Muscle of leg (tissue), 11 donors: ENCODE data around the gene EPS8L2. TPM values are rescaled to one million over a fixed set of nuclear protein-coding genes. Genes with fewer than 3 reads are reported as not detected.
A peak's percentile ranks its signal among the peaks of the same experiment; 100 is the strongest.

Experiments used
- DNase-seq: peaks from one replicate; pipeline ENCODE4 v3.0.0; 2013
- H3K27ac ChIP-seq: one replicate; pipeline ENCODE4 v1.5.1; 2013; ENCODE audit warnings: mild to moderate bottlenecking, low read length, control low read depth
- H3K27me3 ChIP-seq: one replicate; pipeline ENCODE4 v1.6.1; 2013; ENCODE audit warnings: low read length; ENCODE audit not compliant: control insufficient read depth, insufficient read depth
- H3K36me3 ChIP-seq: one replicate; pipeline ENCODE4 v1.6.1; 2013; ENCODE audit warnings: low read length; ENCODE audit not compliant: control insufficient read depth, insufficient read depth
- H3K4me1 ChIP-seq: one replicate; pipeline ENCODE4 v1.6.1; 2013; ENCODE audit warnings: low read length; ENCODE audit not compliant: control insufficient read depth, insufficient read depth
- H3K4me3 ChIP-seq: one replicate; pipeline ENCODE4 v1.5.1; 2013; ENCODE audit warnings: low read length, control low read depth
- H3K9me3 ChIP-seq: replicated peaks from 2 replicates; pipeline ENCODE4 v1.6.1; 2013; ENCODE audit warnings: low read depth, low read length; ENCODE audit not compliant: control insufficient read depth
- WGBS: methylation state at CpG from one replicate; pipeline ENCODE4 v1.1.5; 2013; ENCODE audit warnings: missing lambda C conversion rate; ENCODE audit not compliant: insufficient coverage; 5-methylcytosine and 5-hydroxymethylcytosine counted together
- polyA plus RNA-seq, 8 donors: library from polyadenylated mRNA; unstranded; fragments of 120-200 nt; gene quantifications; one replicate each; pipeline versions ENCODE4 v1.2.1 to v1.2.3, GENCODE V29; 2013; ENCODE audit warnings: inconsistent platforms in 1 of 8, low replicate concordance in 1 of 8; ENCODE audit not compliant: insufficient read length in 8 of 8, insufficient read depth in 1 of 8
- total RNA-seq: library from RNA; stranded (reverse); fragments of 120-200 nt; gene quantifications from one replicate; pipeline ENCODE4 v1.2.4, GENCODE V29; 2013

Gene EPS8L2
- total and polyA plus RNA-seq, 9 donors, result 1.5 to 14.1 (median 2.0) TPM

- Histone ChIP-seq H3K4me3 (no peak overlapping the region), H3K4me1 (no peaks in the 10 kb centered on the region), H3K36me3 (peaks cover 74% of the 10 kb centered on the region), H3K9me3 (no peaks in the 10 kb centered on the region), H3K27ac (no peak overlapping the region), H3K27me3 (no peaks in the 10 kb centered on the region)
- 86% methylated on average over 10 of the region's 11 CpGs for WGBS
- DNase-seq, result no peak
These were observed 61.2 kb downstream of the EPS8L2 start for GRCh38 chr11:767238-767637.

DNA sequence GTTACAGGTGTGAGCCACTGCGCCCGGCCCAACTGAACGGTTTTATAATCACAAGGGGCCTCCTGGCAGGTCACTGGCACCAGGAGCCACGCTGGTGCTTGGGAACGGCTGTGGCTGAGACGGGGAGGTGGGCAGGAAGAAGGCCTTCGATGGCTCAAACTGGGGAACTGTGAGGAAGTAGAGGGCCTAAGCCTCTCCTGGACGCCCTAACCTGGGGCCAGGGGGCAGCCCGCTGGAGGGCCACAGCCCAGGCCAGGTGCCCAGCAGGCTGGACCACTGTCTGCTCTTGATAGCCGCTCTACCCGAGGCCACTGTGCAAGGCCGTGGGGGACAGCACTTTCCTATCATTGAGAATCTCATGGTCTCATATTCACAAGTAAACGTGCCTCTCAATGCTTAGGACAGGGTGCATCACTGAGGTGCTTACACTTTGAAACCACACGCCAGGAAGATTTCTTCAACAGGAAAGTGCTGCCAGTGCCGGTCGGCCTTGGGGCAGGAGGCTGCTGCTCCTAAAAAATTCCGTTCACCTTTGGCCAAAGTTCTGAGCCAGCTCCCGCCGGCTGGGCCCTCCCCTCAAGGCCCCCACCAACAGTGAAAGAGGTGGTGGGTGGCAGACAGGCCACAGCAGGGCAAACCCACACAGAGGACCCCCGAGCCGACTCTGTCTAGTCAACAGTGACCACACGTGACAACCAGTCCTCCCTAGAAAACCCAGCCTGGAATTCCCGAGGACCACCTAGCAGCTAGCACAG, 64.0 kb downstream of the EPS8L2 start:
- Histone ChIP-seq H3K9me3 (no peaks in the 10 kb centered on the region), H3K4me3 (no peak overlapping the region), H3K27me3 (no peaks in the 10 kb centered on the region), H3K36me3 (peaks cover 78% of the 10 kb centered on the region), H3K4me1 (peaks cover 2% of the 10 kb centered on the region), H3K27ac (no peak overlapping the region)
- WGBS, result 83% methylated on average over 12 of the region's 23 CpGs
- DNase-seq, result no peak

DNA sequence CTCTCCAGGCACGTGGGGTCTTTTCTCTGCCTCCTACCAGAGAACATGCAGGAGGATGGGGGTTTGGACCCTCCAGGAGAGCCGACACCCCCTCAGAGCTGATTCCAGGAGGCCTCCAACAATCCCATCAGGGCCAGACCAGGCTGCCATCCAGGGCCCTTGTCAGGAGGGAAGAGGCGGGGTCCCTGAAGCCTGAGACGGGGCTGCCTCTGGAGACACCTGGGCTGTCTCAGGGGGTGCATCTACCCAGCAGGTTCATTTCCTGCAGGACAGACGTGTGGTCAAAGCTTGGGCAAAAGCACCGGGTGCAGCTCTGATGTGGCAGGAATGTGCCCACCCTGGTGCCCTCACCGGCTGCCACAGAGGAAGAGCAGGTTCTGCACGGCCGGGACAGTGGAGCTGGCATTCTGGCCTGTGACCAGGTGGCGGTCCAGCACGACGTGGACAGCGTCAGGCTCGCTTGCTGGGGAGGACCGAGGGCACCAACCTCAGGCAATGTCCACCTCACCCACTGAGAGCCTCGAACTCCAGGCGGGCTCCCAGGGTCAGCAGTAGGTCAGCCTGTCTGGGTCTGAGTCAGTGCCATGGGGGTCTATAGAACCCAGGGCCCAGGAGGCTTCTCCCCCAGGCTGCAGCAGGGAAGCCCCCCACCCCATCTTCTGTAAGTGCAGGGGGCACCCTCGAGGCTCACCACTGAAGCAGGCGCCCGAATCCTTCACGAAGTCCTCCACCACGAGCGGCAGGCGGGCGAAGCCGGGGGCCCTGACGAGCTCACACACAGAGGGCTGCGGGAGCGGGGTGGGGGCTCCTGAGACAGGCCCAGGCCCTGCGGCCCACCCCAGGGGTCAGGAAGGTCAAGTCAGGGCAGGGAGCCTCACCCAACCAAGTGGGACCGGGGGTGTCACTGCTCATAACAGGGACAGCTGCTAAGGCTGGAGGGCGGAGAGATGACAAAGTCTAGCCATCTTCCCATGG, 64.9 kb downstream of the EPS8L2 start:
- Histone ChIP-seq H3K27me3 (no peaks in the 10 kb centered on the region), H3K27ac (no peak overlapping the region), H3K36me3 (peaks cover 71% of the 10 kb centered on the region), H3K9me3 (no peaks in the 10 kb centered on the region), H3K4me1 (peaks cover 9% of the 10 kb centered on the region), H3K4me3 (no peak overlapping the region)
- no peak for DNase-seq
- 89% methylated on average over 28 of the region's 32 CpGs for WGBS

GRCh38 chr11:771617-772204, 65.7 kb downstream of the EPS8L2 start:
- Histone ChIP-seq H3K36me3 (peaks cover 63% of the 10 kb centered on the region), H3K27ac (no peak overlapping the region), H3K4me3 (no peak overlapping the region), H3K9me3 (no peaks in the 10 kb centered on the region), H3K4me1 (peaks cover 16% of the 10 kb centered on the region), H3K27me3 (no peaks in the 10 kb centered on the region)
- 79% methylated on average over 8 of the region's 15 CpGs for WGBS
- DNase-seq, result no peak

- Histone ChIP-seq H3K4me1 (peaks cover 17% of the 10 kb centered on the region), H3K27me3 (no peaks in the 10 kb centered on the region), H3K9me3 (no peaks in the 10 kb centered on the region), H3K36me3 (peaks cover 54% of the 10 kb centered on the region), H3K4me3 (no peak overlapping the region), H3K27ac (no peak overlapping the region)
- 72% methylated on average over 34 of the region's 34 CpGs for WGBS
- no peak for DNase-seq
These were observed 66.7 kb downstream of the EPS8L2 start for GRCh38 chr11:772429-773390.

DNA sequence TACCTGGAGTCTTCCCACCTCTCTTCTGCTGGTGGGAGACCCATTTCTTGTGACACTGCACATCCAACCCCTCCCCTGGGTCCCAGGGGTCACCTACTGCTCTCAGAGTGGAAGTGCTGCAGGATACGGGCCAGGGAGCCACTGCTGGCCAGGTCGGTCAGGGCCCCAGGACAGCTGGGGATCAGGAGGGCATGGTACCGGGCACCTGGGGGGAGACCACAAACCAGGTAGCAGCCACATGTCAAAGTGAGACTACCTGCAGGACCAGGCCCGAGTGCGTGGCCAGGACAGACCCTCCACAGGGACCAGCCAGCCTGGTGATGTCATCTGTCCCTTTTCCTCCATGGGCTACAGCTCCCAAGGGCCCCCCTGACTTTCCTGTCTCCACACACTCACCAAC, 67.4 kb downstream of the EPS8L2 start:
- WGBS, result 85% methylated on average over 5 of the region's 5 CpGs
- H3K27ac ChIP-seq, result no peak overlapping the region
- H3K4me3 ChIP-seq, result no peak overlapping the region
- no peaks in the 10 kb centered on the region for H3K9me3 ChIP-seq
- peaks cover 54% of the 10 kb centered on the region for H3K36me3 ChIP-seq
- H3K4me1 ChIP-seq, result peaks cover 22% of the 10 kb centered on the region
- H3K27me3 ChIP-seq, result no peaks in the 10 kb centered on the region
- DNase-seq, result no peak

DNA sequence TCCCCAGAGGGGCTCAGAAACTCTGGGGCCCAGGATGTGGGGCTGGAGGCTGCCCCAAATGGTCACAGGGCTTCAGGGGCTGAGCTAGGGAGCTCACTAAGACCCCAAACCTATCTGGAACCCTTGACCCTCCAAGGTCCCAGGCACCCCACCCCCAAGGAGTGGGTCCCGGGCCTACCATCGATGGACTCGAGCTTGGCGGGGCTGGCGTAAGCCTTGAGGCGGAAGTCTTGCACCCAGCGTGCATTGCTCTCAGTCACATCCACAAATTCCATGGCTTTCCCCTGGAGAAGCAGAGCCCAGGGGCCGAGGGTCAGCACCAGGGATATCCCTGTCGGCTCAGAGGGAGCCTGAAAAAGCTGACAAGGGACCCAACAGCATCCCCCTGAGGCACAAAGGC, 67.8 kb downstream of the EPS8L2 start:
- Histone ChIP-seq H3K36me3 (peaks cover 54% of the 10 kb centered on the region), H3K27me3 (no peaks in the 10 kb centered on the region), H3K9me3 (no peaks in the 10 kb centered on the region), H3K4me1 (peaks cover 23% of the 10 kb centered on the region), H3K27ac (no peak overlapping the region), H3K4me3 (no peak overlapping the region)
- DNase-seq, result no peak
- WGBS, result 87% methylated on average over 8 of the region's 9 CpGs

GRCh38 chr11:774873-775592, 69.0 kb downstream of the EPS8L2 start:
- DNase-seq, result peak; percentile 9
- 68% methylated on average over 10 of the region's 20 CpGs for WGBS
- H3K4me3 ChIP-seq, result no peak overlapping the region
- H3K27ac ChIP-seq, result no peak overlapping the region
- no peaks in the 10 kb centered on the region for H3K27me3 ChIP-seq
- H3K4me1 ChIP-seq, result peaks cover 23% of the 10 kb centered on the region
- peaks cover 58% of the 10 kb centered on the region for H3K36me3 ChIP-seq
- no peaks in the 10 kb centered on the region for H3K9me3 ChIP-seq

DNA sequence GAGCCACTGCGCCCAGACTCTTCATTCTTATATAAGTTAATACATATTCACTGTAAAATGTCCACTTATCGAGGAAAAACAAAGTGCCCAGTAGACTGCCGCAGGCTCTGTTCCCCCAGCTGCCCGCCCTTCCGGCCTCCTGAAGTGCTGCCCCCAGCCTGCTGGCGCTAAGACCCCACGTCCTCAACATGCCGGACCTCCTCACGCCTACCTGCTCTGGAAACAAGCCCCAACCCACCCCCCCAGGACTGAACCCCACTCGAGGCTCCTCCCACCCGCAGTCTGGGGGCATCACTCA, 70.2 kb downstream of the EPS8L2 start:
- Histone ChIP-seq H3K4me1 (peaks cover 23% of the 10 kb centered on the region), H3K27me3 (no peaks in the 10 kb centered on the region), H3K9me3 (no peaks in the 10 kb centered on the region), H3K4me3 (peak overlapping the region; percentile 78), H3K36me3 (peaks cover 53% of the 10 kb centered on the region), H3K27ac (no peak overlapping the region)
- 21% methylated on average over 9 of the region's 11 CpGs for WGBS
- no peak for DNase-seq
